Cardiac fibroblast (primary cell): ENCODE results near the gene NRM.

Experiments
- DNase-seq, 2 donors: peaks; one replicate each; pipeline versions ENCODE4 v3.0.0 to v3.0.0-alpha.2; 2010; ENCODE audit warnings: low read depth in 2 of 2
- H3K4me3 ChIP-seq, 2 donors: replicated peaks in 1 of 2; 1 replicate in 1 of 2; 2 replicates in 1 of 2; pipeline ENCODE4 v1.5.1; 2011; ENCODE audit warnings: low read depth in 2 of 2, low read length in 2 of 2, mild to moderate bottlenecking in 2 of 2, moderate library complexity in 1 of 2
- TF ChIP-seq, protein P1 (sequence below): IDR thresholded peaks from one replicate; pipeline ENCODE4 v1.5.1; 2011; ENCODE audit warnings: low read depth, mild to moderate bottlenecking, low read length, inconsistent platforms

NRM gene

DNA sequence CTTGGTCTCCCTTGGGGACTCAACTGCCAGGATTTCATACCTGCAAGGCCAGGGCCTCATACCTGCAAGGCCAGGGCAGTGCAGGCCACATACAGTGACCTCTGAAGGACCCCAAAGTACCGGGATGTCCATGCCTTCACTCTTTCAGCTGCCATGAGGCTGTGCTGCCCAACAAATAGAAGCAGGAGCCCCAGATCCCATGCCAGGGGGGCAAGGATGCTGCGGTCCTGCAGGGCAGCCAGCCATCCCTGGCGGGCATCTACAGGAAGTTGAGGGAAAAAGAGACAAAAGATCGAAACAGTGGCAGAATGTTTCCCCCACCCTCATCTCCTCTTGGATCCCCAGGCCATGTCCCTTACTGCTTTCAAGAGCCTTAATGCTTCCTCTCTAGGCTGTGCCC, 799 bp downstream of the NRM start:
- DNase-seq, result no peak
- TF ChIP-seq, protein P1, sequence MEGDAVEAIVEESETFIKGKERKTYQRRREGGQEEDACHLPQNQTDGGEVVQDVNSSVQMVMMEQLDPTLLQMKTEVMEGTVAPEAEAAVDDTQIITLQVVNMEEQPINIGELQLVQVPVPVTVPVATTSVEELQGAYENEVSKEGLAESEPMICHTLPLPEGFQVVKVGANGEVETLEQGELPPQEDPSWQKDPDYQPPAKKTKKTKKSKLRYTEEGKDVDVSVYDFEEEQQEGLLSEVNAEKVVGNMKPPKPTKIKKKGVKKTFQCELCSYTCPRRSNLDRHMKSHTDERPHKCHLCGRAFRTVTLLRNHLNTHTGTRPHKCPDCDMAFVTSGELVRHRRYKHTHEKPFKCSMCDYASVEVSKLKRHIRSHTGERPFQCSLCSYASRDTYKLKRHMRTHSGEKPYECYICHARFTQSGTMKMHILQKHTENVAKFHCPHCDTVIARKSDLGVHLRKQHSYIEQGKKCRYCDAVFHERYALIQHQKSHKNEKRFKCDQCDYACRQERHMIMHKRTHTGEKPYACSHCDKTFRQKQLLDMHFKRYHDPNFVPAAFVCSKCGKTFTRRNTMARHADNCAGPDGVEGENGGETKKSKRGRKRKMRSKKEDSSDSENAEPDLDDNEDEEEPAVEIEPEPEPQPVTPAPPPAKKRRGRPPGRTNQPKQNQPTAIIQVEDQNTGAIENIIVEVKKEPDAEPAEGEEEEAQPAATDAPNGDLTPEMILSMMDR, result no peak
- peak overlapping the region; percentile 74 to 77 for H3K4me3 ChIP-seq

DNA sequence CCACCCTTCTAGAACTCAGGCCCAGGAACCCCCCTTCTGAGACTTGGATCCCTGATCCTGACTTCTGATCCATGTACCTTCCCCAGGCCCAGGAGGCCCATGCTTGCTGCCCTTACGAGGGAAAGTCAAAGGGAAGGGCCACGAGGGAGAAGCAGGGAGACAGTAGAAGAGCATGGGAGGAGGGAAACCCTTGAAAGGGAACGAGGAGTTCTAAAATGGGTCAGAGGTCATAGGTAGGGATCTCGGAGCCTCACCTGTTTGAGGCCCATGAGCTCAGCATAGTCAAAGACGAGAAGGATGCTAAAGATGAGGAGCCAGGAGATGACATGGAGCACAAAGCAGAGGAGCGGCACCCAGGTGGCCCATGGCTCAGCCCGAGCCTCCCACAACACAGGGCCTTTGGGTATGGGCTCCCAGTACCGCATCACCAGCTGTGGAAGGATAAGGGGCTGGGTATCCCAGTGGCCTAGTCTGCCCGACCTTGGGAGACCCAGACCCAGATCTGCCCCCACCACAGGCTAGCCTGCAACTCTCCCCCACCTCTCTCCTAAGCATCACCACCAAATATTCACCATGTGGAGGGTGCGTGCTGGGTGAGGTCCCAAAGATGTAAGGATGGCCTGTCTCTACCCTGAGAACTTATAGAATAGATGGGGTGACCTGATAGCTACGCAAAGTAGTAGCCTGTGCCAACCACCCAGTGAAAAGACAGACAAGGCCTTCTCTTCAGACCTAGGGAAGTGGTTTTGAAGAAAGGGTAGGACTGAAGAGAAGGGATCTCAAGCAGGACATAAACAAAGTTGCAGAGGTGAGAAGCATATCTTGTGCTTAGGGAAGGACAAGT, 1.5 kb downstream of the NRM start:
- H3K4me3 ChIP-seq, result peak overlapping the region in 1 of 2 donors; percentile 94
- no peak for DNase-seq
- TF ChIP-seq, protein P1, result no peak

DNA sequence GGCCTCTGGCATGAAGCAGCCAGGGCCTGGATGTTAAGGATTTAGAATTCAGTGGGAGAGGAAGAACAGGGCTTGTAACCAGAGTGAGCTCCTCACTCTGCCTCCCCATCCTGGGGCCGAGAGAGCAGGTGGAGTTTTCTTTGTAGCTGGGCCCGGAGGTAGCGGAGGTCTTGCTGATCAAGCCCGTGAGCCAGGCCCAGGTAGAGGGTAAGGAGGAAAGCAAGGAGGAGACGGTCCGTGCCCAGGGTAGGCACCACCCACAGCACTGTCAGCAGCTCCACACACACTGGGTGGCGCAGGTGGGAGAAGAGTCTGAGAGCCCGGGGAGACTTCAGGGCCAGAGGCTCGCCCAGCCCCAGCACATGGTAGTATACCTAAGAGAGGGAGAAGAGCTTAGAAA, 2.2 kb downstream of the NRM start:
- TF ChIP-seq, protein P1, result no peak
- H3K4me3 ChIP-seq, result peak overlapping the region in 1 of 2 donors; percentile 94
- no peak for DNase-seq

DNA sequence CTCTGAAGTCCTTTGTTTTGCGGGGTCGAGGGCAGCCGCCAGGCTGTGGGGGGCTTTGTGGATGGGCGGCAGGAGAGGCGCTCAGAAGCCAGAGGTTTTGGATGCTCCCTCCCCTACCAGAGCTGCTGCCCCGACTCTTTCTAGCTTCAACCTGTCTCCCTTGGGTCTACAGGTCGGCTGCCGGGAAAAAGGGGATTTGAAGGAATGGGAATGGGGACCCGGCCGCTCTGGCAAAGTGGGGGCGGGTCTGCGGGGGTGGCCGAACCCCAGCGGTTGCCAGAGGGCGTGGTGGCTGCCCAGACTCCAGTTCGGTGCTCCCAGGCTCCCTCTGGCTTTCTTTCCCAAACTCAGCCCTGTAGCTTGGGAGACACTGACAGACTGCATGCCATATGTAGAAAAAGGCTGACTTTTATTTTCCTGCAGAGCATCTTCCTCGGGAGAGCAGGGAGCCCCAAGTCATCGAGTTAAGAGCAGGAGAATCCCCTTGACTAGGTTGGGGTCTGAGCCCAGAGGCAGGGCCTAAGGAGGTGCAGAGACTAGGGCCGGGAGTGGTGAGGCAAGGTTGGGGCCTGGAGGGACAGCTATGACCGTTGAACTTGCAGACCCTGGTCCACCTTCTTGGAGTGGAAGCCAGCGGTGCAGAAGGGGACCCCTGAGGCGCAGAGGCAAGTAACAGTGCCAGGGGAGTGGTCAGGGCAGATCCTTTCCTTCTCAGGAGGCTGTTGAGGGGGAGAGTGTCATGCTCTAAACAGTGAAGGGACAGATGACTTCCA, 2.9 kb downstream of the NRM start:
- peak overlapping the region; percentile 85 to 94 for H3K4me3 ChIP-seq
- DNase-seq, result peak; percentile 51 to 60
- TF ChIP-seq, protein P1, result peak; percentile 39

DNA sequence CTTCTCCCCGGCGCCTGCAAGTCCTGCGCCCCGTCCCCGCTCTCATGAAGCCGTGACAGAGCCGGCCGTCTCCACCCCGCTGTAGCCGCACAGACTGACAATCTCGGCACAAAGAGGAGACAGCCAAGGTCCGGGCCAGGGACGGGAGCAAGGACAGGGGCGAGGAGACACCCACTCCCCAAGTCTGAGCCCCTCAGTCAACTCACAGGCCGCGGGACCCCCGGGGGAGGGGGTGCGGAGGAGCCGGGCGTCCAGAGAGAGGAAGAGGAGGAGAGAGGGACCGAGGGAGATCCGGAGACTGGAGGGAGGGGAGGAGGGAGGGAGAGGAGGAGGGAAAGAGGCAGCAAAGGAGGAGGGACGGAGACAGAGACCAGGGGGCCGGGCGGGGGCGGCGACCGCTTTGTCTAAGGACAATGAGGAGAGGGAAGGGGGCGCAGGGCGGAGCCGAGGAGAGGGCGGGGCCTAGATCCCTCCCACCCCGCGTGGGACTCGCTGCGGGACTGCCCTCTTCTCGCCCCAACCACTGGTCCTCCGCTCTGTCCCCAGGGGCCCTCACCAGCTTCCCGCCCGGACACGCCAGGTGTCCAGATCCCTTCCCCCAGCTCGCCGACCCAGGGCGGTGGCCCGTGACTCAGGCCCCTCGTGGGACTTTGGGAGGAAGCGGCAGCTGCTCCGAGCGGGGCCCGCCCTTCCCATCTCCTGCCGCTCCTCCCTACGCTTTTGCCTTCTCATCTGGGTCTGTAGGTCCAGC, 3.7 kb downstream of the NRM start:
- TF ChIP-seq, protein P1, result no peak
- H3K4me3 ChIP-seq, result peak overlapping the region; percentile 85 to 94
- peak; percentile 98 to 100 for DNase-seq

DNA sequence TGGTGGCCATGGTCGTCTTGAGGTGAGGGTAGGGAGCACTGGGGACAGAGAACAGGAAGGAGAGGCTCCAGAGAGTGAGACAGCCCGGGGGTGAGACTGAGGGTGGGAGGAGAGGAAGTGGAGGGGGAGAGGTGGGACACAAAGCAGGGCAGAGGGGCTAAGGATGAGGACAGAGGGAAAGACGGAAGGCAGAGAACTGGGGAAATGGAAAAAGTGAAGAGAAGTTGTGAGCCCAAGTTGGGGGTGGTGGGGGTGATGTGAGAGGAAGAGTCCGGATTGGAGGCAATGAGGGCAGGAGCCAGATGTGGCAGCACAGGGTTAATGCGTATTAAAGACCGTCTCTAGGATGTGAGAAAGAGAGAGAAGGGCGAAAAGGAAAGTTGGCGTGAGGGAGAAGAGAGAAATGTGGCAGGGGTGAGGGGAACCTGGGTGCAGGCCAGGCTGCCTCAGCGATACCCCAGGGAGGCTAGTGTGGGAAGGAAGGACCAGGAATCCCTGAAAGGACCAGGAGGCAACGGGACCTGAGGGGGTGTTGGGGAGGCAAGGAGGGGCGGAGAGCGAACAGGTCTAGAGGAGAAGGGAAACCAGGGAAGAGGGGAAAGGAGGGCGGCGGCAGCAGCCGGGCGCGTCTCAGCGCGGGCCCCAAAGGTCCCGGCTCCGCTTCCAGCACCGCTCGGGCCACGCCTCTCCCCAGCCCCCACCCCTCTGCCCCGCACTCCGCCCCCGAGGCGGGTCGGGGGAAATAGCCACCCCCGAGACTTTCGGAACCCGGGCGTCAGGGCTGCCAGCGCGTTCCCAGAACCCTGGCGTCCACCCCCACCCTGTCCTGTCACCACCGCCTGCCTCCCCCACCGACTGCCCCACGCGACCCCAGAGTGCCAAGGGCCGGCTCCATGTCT, 4.5 kb downstream of the NRM start, which contains the start of gene PPP1R18:
Gene PPP1R18, minus strand, starts transcription at position 637 of the 899 bp plus-strand sequence. Its CDS starts 627 bp downstream, at position 10.
- peak within 1 kb of the TSS; percentile 85 to 94 for H3K4me3 ChIP-seq
- DNase-seq, result peak; percentile 74 to 77
- TF ChIP-seq, protein P1, result no peak
